ENCODE results near the gene WBP1.

- TF ChIP-seq RAD21 (IDR thresholded peaks at IDR 0.05; ENCODE audit: insufficient read depth, low read depth, low read length) (no peak), TAF1 (IDR thresholded peaks at IDR 0.05; ENCODE audit: borderline replicate concordance, low read depth, low read length) (no peak), SPI1 (IDR thresholded peaks at IDR 0.05; ENCODE audit: borderline replicate concordance, insufficient read depth, low read depth, low read length) (0 out of 2 replicates have a peak, but pooled peaks have one; percentile 2), BACH1 (IDR thresholded peaks at IDR 0.05; ENCODE audit: borderline replicate concordance) (no peak)
These were observed 17.0 kb upstream of the WBP1 start for GRCh38 chr2:74441170-74441689.
